ENCODE results near the gene HAND1.
A peak's percentile ranks its signal among the peaks of the same experiment; 100 is the strongest.

Gene HAND1

GRCh38 chr5:154479160-154479943 lies 1.3 kb upstream of the HAND1 start:
- DNase-seq (ENCODE audit: low read depth in 2 of 2): no peak

- DNase-seq (ENCODE audit: low read depth in 2 of 2): no peak
Observed at GRCh38 chr5:154478752-154479159, 729 bp upstream of the HAND1 start.

- DNase-seq (ENCODE audit: low read depth in 2 of 2): no peak
Observed at GRCh38 chr5:154477382-154478223, 424 bp downstream of the HAND1 start.

GRCh38 chr5:154476354-154477205 lies 1.4 kb downstream of the HAND1 start:
- DNase-seq (ENCODE audit: low read depth in 2 of 2): no peak

- no peak for DNase-seq (ENCODE audit: low read depth in 2 of 2)
Observed at GRCh38 chr5:154475591-154476353, 2.3 kb downstream of the HAND1 start.

GRCh38 chr5:154474396-154475334 lies 3.4 kb downstream of the HAND1 start:
- no peak for DNase-seq (ENCODE audit: low read depth in 2 of 2)

GRCh38 chr5:154473581-154474283 lies 4.3 kb downstream of the HAND1 start:
- no peak for DNase-seq (ENCODE audit: low read depth in 2 of 2)

- DNase-seq (ENCODE audit: low read depth in 2 of 2): no peak
Observed at GRCh38 chr5:154472871-154473580, 5.0 kb downstream of the HAND1 start.

GRCh38 chr5:154470947-154471870 lies 6.8 kb downstream of the HAND1 start:
- DNase-seq (ENCODE audit: low read depth in 2 of 2): no peak

GRCh38 chr5:154470137-154470536 lies 7.9 kb downstream of the HAND1 start:
- DNase-seq (ENCODE audit: low read depth in 2 of 2): no peak

- DNase-seq (ENCODE audit: low read depth in 2 of 2): peak; percentile 72 to 83
Observed at GRCh38 chr5:154467655-154468354, 10.2 kb downstream of the HAND1 start.

GRCh38 chr5:154466671-154467070 lies 11.4 kb downstream of the HAND1 start:
- no peak for DNase-seq (ENCODE audit: low read depth in 2 of 2)

GRCh38 chr5:154466147-154466546 lies 11.9 kb downstream of the HAND1 start:
- no peak for DNase-seq (ENCODE audit: low read depth in 2 of 2)

GRCh38 chr5:154465169-154465568 lies 12.9 kb downstream of the HAND1 start:
- DNase-seq (ENCODE audit: low read depth in 2 of 2): no peak

- no peak for DNase-seq (ENCODE audit: low read depth in 2 of 2)
Observed at GRCh38 chr5:154464438-154464837, 13.6 kb downstream of the HAND1 start.

GRCh38 chr5:154461531-154461930 lies 16.5 kb downstream of the HAND1 start:
- no peak for DNase-seq (ENCODE audit: low read depth in 2 of 2)

GRCh38 chr5:154460172-154460571 lies 17.9 kb downstream of the HAND1 start:
- DNase-seq (ENCODE audit: low read depth in 2 of 2): no peak
